GM21360 (cell line): ENCODE measurements around the gene SLC6A16.
"Not testable (repeated sequence)": the region's sequence is repeated elsewhere in the genome, so short reads cannot be mapped to it uniquely, and the experiment has no call there.

Source experiments
- ATAC-seq: cut with Tn5 transposase; IDR thresholded peaks from one replicate; pipeline ENCODE4 v1.9.1; 2021; ENCODE audit warnings: mild to moderate bottlenecking, moderate library complexity; ENCODE audit not compliant: unreplicated experiment

Gene SLC6A16

DNA sequence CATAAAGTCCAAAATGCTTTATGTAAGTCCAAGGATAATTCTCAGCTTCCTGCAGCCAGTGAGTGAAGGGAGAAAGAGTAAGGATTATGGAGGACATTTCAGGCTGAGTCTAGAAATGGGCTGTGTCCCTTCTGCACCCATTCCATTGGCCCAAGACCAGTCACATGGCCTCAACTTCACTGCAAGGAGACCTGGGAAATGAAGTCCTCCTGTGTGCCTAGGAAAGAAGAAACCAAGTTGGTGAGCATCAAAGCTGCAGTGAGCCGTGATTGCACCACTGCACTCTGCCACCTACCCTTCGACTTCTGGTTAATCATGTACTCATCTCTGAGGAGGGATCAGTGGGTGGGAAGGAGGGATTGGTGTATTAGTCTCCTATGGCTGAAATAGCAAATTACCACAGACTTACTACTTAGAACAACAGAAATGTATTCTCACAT lies 6.6 kb upstream of the SLC6A16 start:
- peak; percentile 36 for ATAC-seq

GRCh38 chr19:49331187-49331586 lies 6.2 kb upstream of the SLC6A16 start:
- ATAC-seq: not testable (repeated sequence)

GRCh38 chr19:49328741-49329140 lies 3.8 kb upstream of the SLC6A16 start:
- ATAC-seq: no peak

GRCh38 chr19:49327878-49328544 lies 3.0 kb upstream of the SLC6A16 start:
- no peak for ATAC-seq

DNA sequence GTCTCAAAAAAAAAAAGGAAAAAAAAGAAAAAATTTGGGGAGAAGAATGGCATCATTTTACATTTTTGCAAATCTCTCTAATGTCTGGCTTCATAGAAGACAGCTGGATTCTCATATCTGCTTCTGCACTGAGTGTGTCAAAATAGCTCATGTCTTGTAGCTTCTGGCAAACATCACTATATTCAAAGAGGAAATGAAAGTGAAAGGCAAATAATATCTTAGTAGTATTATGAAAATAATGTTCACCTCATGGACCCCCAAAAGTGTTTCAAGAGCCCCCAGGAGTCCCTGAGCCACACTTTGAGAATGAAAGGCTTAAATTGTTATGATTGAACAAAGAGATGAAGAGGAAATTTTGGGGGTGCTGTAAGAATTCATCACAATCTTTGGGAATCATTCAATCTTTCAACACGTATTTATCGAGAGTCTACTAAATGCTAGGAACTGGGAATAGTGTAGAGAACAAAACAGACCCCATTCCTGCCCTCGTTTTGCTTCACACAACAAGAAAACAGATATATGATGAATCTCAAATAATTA lies 1.2 kb upstream of the SLC6A16 start:
- no peak for ATAC-seq

GRCh38 chr19:49325756-49326155 lies 765 bp upstream of the SLC6A16 start:
- not testable (repeated sequence) for ATAC-seq

DNA sequence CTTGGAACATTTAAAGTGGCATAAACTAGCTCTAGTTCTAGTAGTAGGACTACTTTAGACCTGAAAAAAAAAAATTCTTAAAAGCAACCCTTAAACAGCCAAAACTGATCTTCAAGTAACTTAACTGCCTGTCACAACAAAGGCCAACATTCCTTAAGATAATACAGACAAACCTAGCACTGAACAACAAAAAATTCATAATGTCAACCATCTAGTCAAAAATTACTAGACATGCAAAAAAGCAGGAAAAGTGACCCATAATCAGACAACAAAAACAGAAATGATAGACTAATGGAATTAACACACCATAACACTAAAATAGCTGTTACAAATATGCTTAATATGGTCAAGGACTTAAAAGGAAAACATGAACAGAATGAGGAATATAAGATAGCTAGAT lies 6.7 kb downstream of the SLC6A16 start:
- ATAC-seq: no peak

- ATAC-seq: no peak
Observed at GRCh38 chr19:49316284-49316683, 8.7 kb downstream of the SLC6A16 start.

DNA sequence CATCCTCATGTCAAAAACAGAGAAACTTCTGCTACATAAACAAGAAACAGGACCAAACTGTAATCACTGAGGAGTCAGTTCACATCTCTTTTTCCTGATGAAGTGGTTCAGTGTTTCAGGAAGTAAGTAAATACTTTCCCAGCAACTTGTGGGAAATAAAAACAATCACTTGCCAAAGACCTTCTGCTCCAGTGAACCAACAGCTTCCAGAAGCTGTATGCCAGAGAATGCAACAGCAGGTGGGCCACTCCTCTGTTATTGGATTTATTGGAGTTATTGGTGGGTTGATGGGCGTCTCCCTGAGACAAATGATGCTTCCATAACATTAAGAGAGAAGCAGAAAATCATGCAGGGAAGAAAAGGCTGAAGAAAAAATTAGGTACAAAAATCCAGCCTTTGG lies 9.9 kb downstream of the SLC6A16 start:
- no peak for ATAC-seq

- ATAC-seq: no peak
Observed at GRCh38 chr19:49309087-49309486, 15.9 kb downstream of the SLC6A16 start.

DNA sequence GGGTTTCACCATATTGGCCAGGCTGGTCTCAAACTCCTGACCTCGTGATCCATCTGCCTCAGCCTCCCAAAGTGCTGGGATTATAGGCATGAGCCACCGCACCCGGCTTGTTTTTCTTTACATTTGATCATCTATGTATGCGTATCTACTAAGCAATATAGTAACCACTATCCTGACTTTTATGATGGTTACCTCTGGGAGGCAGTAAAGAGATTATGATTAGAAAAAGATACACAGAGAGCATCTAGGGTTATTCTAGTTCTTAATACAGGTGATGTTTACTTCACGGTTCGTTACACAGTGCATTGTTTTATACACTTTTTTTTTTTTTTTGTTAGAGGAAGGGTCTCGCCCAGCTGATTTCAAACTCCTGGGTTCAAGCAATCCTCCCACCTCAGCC lies 18.3 kb downstream of the SLC6A16 start:
- not testable (repeated sequence) for ATAC-seq

- no peak for ATAC-seq
Observed at GRCh38 chr19:49301866-49302252, 23.1 kb downstream of the SLC6A16 start.

DNA sequence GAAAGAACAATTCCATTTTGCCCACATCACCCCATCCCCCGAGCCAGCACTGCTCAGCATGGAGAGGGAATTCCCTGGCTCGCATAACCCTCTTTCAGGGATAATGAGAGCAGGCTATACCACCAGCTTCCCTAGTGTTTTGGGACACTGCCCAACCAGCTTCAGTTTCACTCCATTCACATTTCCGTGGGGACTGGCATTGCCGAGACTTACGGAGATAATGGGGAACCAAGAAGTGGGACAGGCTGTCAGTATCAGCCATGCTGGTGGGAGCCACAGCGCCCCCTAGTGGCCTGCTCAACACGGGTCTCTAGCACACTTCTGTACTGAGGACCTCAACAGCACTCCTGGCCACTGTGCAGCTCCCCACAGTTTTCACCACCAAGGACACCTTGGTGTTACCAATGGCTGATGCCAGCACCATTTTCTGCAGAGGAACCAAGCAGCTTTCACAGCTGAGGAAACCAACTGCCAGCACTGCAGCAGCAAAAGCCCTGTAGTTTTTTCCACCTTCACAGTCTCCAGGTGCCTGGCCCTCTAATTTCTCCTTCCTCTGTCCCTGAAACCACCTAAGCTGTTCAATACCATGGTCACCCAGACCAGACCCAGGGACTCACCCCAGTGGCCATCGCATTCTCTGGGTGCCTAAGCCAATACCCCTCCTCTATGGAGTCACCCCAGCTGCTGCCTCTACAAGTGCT lies 23.7 kb downstream of the SLC6A16 start:
- ATAC-seq: no peak

- ATAC-seq: not testable (repeated sequence)
Observed at GRCh38 chr19:49298653-49299052, 26.3 kb downstream of the SLC6A16 start.

- no peak for ATAC-seq
Observed at GRCh38 chr19:49297403-49297802, 27.6 kb downstream of the SLC6A16 start.

GRCh38 chr19:49295208-49295880 lies 29.6 kb downstream of the SLC6A16 start:
- ATAC-seq: no peak

GRCh38 chr19:49294401-49294800 lies 30.6 kb downstream of the SLC6A16 start:
- ATAC-seq: no peak

DNA sequence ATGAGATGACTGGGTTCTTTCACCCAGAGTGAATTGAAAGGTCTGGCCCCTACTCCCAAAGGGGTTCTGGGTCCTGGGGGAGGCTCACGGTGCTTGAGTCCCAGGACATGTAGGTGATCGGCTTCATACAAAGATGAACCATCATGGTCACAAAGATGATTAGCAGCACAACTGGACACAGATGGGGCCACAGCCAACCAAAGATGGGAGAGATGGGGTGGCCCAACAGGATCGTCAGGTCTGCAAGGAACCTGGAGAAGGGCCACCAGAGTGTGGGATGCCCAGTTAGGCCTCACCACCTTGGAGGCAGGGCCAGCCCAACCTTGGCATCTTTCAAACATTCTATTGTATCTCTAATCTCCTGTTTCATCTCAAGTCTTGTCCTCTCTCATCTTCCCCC lies 34.5 kb downstream of the SLC6A16 start:
- no peak for ATAC-seq

DNA sequence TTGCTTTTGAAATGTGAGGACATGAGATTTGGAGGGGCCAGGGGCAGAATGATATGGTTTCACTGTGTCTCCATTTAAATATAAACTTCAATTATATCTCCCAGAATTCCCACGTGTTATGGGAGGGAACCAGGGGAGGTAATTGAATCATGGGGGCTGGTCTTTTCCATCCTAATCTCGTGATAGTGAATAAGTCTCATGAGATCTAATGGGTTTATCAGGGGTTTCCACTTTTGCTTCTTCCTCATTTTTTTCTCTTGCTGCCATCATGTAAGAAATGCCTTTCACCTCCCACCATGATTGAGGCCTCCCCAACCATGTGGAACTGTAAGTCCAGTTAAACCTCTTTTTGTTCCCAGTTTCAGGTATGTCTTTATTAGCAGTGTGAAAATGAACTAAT lies 35.7 kb downstream of the SLC6A16 start:
- not testable (repeated sequence) for ATAC-seq

- ATAC-seq: not testable (repeated sequence)
Observed at GRCh38 chr19:49288205-49288604, 36.8 kb downstream of the SLC6A16 start.

DNA sequence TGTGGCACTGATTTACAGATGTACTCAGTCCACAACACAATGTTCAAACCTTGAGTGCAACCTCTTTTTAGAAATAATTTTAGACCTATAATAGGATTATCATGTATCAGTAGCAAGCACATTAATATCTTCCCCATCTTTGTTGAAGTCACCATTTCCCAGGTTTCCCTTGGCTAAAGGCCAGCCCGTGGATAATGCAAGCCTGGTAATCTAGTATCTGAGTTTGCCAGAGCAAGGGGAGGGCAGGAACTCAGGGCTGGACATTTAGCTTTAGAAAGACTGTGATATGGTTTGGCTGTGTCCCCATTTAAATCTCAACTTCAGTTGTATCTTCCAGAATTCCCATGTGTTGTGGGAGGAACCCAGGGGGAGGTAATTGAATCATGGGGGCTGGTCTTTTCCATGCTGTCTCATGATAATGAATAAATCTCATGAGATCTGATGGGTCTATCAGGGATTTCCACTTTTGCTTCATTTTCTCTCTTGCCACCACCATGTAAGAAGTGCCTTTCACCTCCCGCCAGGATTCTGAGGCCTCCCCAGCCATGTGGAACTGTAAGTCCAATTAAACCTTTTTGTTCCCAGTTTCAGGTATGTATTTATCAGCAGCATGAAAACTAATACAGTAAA lies 37.7 kb downstream of the SLC6A16 start:
- no peak for ATAC-seq
